ENCODE measurements around the gene GATAD2A.

The GATAD2A gene

GRCh38 chr19:19485998-19486290 is 80.5 kb downstream of the GATAD2A start:
- Histone ChIP-seq H3K4me2 (no peak overlapping the region), H3K4me1 (ENCODE audit: low read depth, poor library complexity, severe bottlenecking) (peaks cover 13% of the 10 kb centered on the region)

GRCh38 chr19:19486343-19487076 is 81.0 kb downstream of the GATAD2A start:
- H3K9ac ChIP-seq: no peak overlapping the region
- H3K4me3 ChIP-seq (IDR thresholded peaks at IDR 0.05; ENCODE audit: insufficient read depth, low read depth, low read length): no peak overlapping the region
- H3K4me1 ChIP-seq (ENCODE audit: low read depth, poor library complexity, severe bottlenecking): peaks cover 8% of the 10 kb centered on the region
- H3K4me2 ChIP-seq: no peak overlapping the region
- H3K36me3 ChIP-seq (ENCODE audit: insufficient read depth): no peaks in the 10 kb centered on the region
- no peaks in the 10 kb centered on the region for H3K27me3 ChIP-seq (ENCODE audit: insufficient read depth, low read depth)
- no peak for TF ChIP-seq CTCF (conservative IDR thresholded peaks at IDR 0.05; ENCODE audit: low read depth, low read length)
- no peak overlapping the region for H3K27ac ChIP-seq
- H2AFZ ChIP-seq (ENCODE audit: low read depth): no peak overlapping the region
- H3K79me2 ChIP-seq (ENCODE audit: insufficient read depth, low read depth): no peaks in the 10 kb centered on the region
- H4K20me1 ChIP-seq (ENCODE audit: insufficient read depth): peaks cover 15% of the 10 kb centered on the region; the same call in 1 of the 2 replicates

More at GRCh38 chr19:19485998-19486290, 80.5 kb downstream of the GATAD2A start:
- Histone ChIP-seq H3K27ac (no peak overlapping the region), H4K20me1 (ENCODE audit: insufficient read depth) (peaks cover 21% of the 10 kb centered on the region), H2AFZ (ENCODE audit: low read depth) (no peak overlapping the region), H3K27me3 (ENCODE audit: insufficient read depth, low read depth) (no peaks in the 10 kb centered on the region), H3K4me3 (IDR thresholded peaks at IDR 0.05; ENCODE audit: insufficient read depth, low read depth, low read length) (no peak overlapping the region), H3K9ac (no peak overlapping the region), H3K36me3 (ENCODE audit: insufficient read depth) (no peaks in the 10 kb centered on the region), H3K79me2 (ENCODE audit: insufficient read depth, low read depth) (no peaks in the 10 kb centered on the region)
- TF ChIP-seq CTCF (conservative IDR thresholded peaks at IDR 0.05; ENCODE audit: low read depth, low read length): no peak

- Histone ChIP-seq H3K36me3 (ENCODE audit: insufficient read depth) (no peaks in the 10 kb centered on the region), H3K27ac (no peak overlapping the region)
Observed at GRCh38 chr19:19487077-19487949, 81.8 kb downstream of the GATAD2A start.

More at GRCh38 chr19:19487077-19487949, 81.8 kb downstream of the GATAD2A start:
- Histone ChIP-seq H3K9ac (no peak overlapping the region), H3K27me3 (ENCODE audit: insufficient read depth, low read depth) (no peaks in the 10 kb centered on the region), H4K20me1 (ENCODE audit: insufficient read depth) (0 out of 2 replicates have a peak, but pooled peaks cover 9% of the 10 kb centered on the region), H3K4me1 (ENCODE audit: low read depth, poor library complexity, severe bottlenecking) (peaks cover 7% of the 10 kb centered on the region), H3K4me2 (no peak overlapping the region), H2AFZ (ENCODE audit: low read depth) (no peak overlapping the region), H3K4me3 (IDR thresholded peaks at IDR 0.05; ENCODE audit: insufficient read depth, low read depth, low read length) (no peak overlapping the region), H3K79me2 (ENCODE audit: insufficient read depth, low read depth) (no peaks in the 10 kb centered on the region)
- no peak for TF ChIP-seq CTCF (conservative IDR thresholded peaks at IDR 0.05; ENCODE audit: low read depth, low read length)
